ENCODE measurements around the gene TMEM248.
"Not testable (repeated sequence)": the region's sequence is repeated elsewhere in the genome, so short reads cannot be mapped to it uniquely, and the experiment has no call there.

DNA sequence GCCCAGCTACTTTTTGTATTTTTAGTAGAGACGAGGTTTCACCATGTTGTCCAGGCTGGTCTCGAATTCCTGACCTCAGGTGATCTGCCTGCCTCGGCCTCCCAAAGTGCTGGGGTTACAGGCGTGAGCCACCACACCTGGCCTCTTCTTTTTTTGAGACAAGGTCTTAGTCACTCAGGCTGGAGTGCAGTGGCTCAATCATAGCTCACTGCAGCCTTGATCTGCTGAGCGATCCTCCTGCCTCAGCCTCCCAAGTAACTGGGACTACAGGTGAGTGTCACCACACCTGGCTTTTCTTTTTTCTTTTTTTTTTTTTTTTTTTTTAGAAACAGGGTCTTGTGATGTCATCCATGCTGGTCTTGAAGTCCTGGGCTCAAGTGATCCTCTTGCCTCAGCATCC is 48.0 kb downstream of the TMEM248 start:
- not testable (repeated sequence) for TF ChIP-seq EGR1 (IDR thresholded peaks at IDR 0.05; ENCODE audit: low read depth); SIN3A (IDR thresholded peaks at IDR 0.05; ENCODE audit: low read depth); EZH2 (IDR thresholded peaks at IDR 0.05); POLR2A (IDR thresholded peaks at IDR 0.05; ENCODE audit: borderline replicate concordance, extremely low read depth, insufficient read depth, insufficient read length); YY1 (IDR thresholded peaks at IDR 0.05; ENCODE audit: extremely low read depth, insufficient replicate concordance, low read depth, low read length); CEBPB (IDR thresholded peaks at IDR 0.05; ENCODE audit: low read depth)
- TF ChIP-seq, protein P1, sequence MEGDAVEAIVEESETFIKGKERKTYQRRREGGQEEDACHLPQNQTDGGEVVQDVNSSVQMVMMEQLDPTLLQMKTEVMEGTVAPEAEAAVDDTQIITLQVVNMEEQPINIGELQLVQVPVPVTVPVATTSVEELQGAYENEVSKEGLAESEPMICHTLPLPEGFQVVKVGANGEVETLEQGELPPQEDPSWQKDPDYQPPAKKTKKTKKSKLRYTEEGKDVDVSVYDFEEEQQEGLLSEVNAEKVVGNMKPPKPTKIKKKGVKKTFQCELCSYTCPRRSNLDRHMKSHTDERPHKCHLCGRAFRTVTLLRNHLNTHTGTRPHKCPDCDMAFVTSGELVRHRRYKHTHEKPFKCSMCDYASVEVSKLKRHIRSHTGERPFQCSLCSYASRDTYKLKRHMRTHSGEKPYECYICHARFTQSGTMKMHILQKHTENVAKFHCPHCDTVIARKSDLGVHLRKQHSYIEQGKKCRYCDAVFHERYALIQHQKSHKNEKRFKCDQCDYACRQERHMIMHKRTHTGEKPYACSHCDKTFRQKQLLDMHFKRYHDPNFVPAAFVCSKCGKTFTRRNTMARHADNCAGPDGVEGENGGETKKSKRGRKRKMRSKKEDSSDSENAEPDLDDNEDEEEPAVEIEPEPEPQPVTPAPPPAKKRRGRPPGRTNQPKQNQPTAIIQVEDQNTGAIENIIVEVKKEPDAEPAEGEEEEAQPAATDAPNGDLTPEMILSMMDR (IDR thresholded peaks at IDR 0.05 in 2 of 3, conservative IDR thresholded peaks at IDR 0.05 in 1 of 3; ENCODE audit: borderline replicate concordance in 1 of 3, insufficient read depth in 1 of 3, low read depth in 2 of 3, low read length in 2 of 3): not testable (repeated sequence)
- TF ChIP-seq, protein P2, sequence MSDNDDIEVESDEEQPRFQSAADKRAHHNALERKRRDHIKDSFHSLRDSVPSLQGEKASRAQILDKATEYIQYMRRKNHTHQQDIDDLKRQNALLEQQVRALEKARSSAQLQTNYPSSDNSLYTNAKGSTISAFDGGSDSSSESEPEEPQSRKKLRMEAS (IDR thresholded peaks at IDR 0.05): not testable (repeated sequence)
